HG02610 (cell line): ENCODE data around the gene CDH12.
"Not testable (repeated sequence)": the region's sequence is repeated elsewhere in the genome, so short reads cannot be mapped to it uniquely, and the experiment has no call there.

Experiments
- ATAC-seq: cut with Tn5 transposase; IDR thresholded peaks from one replicate; pipeline ENCODE4 v1.9.1; 2021; ENCODE audit warnings: mild to moderate bottlenecking, moderate library complexity; ENCODE audit not compliant: unreplicated experiment

The CDH12 gene

DNA sequence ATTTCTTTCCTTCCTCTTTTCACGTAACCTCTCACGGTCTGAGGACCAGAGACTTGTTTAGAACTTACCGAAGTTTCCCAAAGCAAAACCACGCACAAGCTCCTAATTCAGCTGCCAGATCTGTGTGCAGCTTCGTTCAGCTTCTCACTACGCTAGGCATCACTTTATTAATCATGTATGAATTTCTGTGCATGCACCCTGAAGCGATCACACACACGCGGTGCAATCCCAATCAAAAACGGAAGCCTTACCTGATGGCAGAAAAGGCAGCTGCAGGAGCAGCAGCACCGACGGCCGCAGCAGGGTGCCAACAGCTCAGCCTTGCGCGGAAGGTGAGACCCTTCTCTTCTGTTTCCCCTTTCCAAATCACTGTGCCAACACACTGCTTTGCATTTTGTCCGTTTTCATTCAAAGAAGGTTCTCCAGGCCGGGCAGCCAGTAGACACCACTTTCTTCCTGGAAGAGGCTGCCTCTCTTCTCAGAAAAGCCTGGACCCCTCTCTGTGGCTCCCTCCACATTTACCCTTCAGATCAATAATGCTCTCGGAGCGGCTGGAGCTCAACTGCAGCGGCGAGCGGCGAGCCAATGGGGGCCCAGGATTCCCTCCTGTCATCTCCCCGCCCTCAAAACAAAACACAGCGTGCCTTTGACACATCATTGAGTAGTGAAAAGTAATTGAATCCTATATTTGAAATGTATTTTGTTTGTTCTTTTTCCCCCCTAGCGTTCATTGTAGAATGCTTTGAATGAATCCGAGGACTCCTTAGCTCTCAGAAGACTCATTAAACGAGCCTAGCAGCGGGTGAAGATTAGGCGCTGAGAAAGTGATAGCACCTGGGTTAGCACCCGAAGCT is at the start of gene CDH12:
TSS of gene CDH12 (minus strand) at position 538 of the 854 bp plus-strand sequence.
- peak; percentile 66 for ATAC-seq

DNA sequence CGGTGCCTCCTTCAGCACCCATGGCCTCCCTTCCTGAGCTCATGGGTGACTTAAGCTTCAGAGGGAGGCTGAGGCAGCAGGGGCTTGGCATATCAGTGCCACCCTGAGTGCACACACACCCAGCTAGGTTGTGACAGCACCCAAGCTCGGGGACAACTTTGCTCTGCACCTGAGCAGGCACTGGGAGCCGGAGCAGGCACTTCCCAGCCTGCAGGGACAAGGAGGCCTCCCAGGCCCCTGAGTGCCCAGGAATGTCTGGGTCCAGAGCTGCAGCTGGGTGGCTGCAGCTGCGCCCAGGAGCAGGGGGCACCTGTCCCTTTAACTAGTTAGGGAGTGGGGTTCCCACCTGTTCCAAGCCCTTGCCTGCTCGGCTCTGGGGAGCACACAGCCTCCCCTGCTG is 48.7 kb upstream of the CDH12 start:
- ATAC-seq = no peak

DNA sequence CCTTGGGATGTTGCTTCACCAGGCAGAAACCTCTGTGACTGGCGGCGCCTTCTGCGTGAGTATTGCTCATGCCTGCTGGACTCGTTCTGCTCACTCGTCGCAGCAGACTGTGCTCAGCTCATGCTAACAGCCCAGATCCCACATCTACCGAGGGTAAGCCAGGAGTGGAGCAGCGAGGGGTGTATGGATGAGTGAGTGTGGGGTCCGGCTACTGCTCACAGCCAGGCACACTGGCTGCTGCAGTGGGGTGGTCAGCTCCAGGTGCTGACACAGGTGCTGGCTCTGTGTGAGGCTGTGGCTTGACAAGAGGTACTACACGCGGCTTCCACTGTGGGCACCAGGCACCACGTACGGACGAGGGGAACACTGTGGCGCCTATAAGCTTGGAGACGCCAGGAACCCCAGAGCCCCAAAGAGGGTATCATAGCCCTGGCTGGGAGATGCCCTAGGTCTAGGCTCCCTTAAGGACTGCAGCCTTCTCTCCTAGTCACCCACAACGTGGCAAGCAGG is 47.7 kb upstream of the CDH12 start:
- no peak for ATAC-seq

DNA sequence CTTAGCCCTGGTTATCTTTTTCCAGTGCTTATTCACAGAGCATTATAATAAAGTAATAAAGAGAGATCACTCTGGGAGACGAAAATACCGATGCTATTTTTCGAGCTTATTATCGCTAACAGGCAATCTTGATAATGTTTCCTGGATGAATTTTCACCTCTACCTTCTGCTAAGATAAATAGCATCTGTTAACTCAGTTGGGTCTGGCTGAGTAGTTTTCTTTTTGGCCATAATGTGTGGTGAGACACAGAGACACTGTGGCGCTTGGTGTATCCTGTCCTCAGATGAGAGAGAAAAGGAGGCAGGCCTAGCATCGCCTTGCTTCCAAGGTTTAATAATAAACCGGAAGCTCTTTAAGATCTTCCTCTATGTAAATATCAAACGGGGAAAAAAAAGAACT is 46.2 kb upstream of the CDH12 start:
- ATAC-seq = no peak

DNA sequence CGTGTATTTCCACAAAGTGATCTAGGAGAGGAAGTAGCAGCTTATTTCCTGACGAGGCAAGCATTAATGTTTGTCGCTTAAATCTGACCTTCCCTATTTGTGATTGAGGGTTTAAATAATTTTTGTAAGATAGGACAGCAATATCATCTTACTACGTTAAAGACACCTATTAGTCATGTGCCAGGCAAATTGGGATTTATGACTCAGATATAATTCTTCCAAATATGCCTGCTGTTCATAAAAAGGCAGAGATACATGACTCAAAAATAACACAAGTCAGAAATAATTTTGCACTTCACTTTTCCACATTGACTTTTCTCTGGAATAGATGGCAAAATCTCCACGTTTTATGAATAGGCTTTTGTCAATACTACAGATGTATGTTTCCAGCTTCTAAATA is 43.0 kb upstream of the CDH12 start:
- ATAC-seq = no peak

DNA sequence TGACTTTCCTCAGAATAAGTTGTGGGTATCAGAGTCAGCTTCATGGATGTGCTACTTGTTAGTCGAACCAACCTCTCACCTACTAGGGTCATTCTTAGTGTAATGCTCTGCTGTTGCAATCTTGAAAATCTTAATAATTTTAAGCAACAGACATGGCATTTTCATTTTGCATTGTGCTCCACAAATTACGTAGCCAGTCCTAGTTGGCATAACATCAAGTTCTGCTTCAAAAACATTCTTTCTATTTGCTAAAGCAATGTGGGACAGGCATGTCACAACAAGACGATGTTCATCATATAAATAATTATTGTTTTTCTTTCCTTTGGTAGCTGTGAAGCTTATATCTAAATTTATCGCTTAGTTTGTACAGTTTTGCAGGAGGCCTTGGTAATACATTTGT is 39.3 kb upstream of the CDH12 start:
- ATAC-seq = no peak

DNA sequence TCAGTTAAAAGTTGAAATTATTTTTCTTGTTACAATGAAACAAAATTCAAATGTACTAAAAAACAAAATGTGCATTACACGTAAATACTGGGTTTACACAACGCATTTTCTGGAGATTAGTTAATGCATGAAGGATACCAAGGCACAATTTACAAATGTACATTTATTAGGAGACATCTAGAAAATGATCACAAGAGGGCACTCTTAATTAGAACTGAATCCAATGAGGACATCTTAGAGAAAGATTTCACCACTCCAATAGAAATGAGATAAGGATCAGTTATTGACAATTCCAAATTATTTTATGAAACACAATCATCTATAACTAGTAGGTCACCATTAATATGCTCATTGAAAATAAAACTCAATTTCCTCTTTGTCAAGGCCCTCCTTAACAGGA is 36.6 kb upstream of the CDH12 start:
- no peak for ATAC-seq

DNA sequence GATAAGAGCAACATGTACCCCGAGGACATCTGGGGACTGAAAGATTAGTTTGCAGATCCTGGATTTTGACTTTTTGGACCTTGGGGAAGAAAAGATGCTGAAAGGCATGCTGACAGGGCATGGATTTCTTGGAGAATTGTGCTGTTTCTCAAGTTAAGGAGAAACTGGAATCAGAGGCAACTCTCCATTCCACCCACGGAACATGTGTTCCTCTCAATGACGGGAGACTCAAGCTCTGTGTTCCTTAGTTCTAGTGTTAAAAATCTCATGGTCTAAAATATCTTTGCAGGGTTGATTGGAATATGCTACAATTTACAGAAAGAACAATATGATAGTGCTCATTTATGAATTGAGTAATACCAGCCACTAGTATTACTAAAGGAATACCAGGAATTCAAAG is 34.4 kb upstream of the CDH12 start:
- ATAC-seq = no peak

DNA sequence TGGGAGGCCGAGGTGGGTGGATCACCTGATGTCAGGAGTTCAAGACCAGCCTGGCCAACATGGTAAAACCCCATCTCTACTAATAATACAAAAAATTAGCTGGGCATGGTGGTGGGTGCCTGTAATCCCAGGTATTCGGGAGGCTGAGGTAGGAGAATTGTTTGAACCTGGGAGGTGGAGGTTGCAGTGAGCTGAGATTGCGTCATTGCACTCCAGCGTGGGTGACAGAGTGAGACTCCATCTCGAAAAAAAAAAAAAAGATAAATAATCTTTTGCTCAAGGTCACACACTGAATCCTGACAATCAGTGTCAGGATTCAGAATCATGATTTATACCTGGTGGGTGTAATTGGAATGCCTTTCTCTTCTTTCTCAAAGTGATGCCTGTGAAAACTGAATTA is 5.8 kb upstream of the CDH12 start:
- not testable (repeated sequence) for ATAC-seq

DNA sequence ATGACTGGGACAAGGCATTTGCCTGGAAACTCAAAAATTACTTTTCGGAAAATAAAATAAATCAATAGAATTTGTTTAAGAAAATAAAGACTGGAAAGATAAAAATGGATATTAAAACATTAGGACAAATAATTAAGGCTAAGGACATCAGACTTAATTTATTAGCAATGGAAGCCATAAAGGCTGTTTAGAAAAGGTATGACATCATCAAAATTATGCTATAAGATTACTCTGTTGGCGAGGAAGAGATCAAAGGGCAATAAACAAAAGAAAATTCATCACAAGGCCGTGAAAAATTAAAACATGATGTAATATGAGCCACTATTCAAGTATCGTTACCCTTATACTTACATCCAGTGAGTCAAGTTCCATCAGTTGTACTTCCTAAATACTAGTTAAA is 2.7 kb upstream of the CDH12 start:
- no peak for ATAC-seq

DNA sequence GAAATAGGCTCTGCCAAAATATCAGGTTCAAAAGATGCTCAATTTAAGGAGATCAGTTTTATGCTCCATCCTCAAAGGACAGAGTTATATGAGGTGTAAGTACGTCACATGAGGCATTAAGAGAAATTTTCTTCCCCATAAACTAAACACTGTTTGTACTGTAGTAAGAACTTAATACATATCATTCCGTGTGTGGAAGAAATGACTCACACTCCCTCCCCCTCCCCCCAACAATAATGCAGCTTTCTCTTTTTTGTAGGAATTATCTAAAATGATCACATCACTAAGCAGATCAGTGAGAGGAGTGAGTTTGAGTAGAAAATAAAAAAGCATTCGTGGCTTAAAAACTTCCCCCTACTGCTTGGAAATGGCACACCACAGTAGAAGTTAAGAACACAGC is 2.2 kb downstream of the CDH12 start:
- no peak for ATAC-seq

DNA sequence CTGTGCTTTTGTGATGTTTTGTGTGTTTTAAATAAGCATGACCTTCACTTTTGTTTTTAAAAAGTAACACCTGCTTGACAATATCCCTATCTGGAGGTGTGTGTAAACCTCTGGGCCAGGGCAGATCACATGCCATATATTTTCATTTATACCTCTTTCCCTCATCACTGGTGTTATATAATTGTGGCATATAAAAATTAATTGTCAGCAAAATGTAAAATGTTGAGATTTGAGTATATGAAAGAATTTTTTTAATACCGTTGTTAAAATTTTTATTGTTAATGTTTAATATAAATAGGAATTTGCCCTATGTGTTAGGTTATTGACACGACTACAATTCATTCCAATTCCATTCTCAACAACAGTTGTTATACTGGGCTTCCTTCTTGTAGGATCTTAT is 6.5 kb downstream of the CDH12 start:
- no peak for ATAC-seq

DNA sequence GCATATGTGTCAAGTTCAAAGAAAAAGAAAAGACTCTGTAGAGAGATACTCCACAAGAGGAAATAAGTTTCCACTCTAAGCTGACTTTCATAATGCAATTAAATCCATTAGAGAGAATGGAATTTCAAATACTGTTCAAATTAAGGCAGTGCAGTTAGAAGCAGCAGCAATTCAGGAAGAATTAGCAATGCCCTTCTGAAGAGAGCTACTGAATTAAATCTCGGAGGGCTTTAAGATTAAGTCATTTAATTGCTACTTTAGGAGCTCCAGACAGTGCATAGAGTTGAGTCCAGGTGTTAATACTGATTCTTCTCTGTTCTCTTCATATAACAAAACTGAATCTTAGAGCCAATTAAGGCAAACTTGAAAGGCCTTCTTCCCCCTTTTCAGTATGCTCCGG is 8.5 kb downstream of the CDH12 start:
- ATAC-seq = no peak

DNA sequence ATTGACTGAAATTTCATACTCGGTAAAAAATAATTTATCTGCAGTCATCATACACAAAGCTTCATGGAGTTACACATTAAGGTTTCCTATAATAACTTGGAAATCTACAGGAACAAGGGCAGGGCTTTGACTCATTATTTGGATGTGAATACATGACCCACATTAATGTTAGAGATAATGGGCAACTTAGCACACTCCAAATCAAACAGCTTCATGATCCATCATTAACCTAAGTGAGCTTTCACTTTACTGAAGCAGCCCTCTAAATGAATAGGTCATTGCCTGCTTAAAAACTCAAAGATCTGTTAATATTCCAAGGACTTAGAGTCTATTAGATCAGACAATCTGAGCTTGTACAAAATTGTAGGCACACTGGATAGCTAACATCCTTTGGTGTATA is 9.0 kb downstream of the CDH12 start:
- ATAC-seq = no peak

DNA sequence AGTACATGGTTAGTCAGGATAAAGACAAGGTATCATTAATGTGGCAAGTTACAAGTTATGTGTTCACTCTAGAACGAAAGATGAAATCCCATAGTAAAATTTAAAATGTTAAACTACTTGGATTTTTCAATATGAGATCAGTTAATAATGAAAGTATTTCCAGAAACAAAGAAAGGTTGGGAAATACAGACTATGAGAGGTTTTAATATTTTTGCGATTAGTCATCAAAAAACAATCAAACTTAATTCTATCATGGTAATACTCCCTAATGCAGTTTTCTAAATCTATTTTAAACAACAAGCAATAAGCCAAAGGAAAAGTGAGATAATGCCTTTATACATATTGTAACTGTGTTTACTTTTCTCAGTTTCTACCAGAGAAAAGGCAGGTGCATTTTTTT is 10.6 kb downstream of the CDH12 start:
- no peak for ATAC-seq

DNA sequence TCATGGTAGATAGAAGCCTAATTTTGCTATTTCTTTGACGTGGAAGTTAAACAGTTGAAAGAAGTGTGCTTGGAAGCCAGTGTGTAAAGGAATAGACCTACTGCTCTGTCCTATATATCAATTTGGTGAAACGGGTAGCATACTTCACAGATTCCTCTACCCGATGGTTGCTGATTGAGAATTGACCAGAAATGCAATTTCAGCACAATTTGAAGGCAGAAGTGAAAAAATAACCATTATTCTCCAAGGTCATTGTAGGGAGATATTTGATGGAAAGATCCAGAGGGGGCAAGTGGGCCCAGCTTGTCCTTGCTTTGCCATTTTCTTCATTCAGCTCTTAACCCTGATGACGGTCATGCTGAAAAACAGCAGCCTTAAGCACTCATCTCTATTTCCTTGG is 15.3 kb downstream of the CDH12 start:
- no peak for ATAC-seq

DNA sequence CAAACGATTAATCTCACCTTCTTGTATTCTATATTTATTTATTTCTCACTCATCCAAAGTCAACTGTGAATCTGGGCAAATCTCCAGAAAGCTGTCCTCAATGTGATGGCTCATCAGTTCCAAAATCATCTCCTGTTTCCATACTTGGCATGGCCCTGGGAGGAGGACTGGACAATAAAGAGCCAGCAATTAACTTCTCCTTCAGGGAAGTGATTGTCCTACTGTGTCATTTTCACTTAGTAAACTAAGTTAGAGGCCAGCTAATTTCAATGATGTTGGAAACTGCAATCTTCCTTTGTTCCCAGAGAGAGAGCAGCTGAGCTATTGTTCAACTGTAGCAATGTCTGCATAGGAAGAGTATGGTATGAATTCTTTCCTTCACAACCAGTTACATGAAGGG is 17.5 kb downstream of the CDH12 start:
- ATAC-seq = no peak

DNA sequence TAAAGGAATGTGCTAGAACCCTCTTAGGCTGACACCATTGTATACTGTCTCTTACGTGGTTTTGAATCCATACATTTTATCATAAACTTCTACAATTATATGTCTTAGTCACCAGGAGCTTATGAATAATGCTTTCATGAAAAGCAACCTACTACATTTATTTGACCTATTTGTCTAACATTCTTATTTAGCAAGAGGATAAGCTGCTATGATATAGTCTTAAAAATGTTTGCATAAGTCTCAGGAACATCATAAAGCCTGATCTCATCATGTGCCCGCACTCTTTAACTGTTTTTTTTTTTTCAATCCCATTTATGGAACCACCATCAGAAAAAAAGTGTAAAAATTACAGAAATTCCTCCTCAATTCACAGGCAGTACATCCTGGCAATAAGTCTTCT is 59.7 kb downstream of the CDH12 start:
- ATAC-seq = no peak

DNA sequence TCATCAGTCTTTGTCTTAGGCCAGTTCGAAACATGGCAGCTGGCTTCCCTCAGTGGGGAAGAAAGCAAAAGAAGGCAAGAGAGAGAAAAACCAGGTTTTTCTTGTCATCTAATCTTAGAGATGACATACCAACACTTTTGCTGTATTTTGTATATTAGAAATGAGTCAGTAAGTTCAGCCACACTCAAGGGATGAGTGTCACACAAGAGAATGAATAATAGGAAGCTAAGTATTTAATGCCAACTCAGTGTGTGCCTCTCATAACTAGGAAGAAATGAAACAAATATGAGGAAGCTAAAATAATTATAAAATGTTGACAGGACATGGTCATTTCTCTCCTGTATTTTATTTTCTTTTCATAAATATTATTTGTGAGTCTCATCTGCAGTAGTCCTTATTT is 65.3 kb downstream of the CDH12 start:
- ATAC-seq = no peak

DNA sequence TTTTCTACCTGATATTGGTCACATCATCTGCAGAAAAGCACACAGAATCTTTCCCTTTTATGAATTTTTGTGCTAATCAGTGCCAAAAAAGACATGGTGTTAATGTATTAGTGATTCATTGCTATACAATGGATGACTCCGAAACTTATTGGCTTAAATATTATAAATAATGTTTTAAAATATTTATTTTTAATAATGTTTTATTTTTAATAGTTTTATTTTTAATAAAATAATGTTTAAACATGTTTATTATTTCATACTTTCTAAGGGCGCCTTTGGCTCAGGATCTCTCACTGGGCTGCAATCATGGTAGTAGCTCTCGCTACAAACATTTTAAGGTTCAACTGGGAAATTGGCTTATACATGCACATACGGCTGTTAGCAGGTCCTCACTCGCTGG is 65.7 kb downstream of the CDH12 start:
- ATAC-seq = no peak

DNA sequence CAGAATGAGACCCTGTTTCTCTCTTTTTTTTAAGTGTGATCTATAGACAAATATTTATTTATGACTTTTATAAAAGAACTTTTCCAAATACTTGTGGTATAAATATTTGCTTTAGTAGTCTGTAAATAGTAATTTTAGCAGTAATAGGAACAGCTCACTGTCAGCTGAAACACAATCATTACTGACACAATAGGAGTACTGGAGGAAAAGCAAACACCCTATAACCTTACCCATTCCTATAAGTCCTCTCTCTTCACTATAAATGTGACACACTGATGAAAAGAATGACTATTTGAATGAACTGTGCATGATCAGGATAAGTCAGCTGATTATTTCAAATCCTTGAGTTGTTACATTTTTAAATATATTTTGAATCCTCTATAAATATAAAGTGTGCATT is 72.4 kb downstream of the CDH12 start:
- ATAC-seq = no peak

DNA sequence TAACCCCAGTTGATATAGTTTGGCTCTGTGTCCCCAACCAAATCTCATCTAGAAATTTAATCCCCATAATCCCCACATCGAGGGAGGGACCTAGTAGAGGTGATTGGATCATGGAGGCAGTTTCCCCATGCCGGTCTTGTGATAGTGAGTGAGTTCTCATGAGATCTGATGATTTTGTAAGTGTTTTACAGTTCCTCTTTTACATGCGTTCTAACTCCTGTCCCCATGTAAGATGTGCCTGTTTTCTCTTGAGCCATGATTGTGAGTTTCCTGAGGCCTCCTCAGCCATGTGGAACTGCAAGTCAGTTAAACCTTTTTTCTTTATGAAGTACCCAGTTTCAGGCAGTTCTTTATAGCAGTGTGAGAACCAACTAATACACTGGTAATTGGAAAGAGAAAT is 73.6 kb downstream of the CDH12 start:
- no peak for ATAC-seq

DNA sequence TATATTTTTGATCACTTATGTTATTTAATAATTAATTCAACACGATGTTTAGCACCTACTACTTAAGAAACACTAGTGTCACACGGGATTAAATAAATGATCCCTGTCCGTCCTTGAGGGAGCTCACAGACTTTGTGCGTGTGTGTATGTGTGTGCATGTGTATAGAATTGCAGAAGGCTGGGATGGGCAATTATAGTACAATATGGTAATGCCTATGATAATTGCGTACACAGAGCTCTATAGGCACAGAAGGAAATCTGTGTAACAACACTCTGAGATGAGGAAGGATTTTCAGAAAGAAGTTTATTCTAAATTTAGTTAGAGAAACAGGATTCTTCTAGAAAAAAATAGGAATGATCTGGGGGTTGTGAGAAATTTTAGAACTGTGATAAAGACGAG is 76.9 kb downstream of the CDH12 start:
- no peak for ATAC-seq
